WTC11 (cell line): ENCODE results near the gene CSTA.

Experiments used
- ATF2 ChIP-seq: sonication (generic); formaldehyde crosslinking; IDR thresholded peaks from 2 replicates; pipeline ENCODE4 v1.8.1; 2022; ENCODE audit warnings: low read depth, missing genetic modification reagents, borderline replicate concordance
- CTCF ChIP-seq: fragments of 200-600 bp; IDR thresholded peaks from 2 replicates; pipeline ENCODE4 v1.8.0; 2022; ENCODE audit warnings: antibody characterized with exemption
- E2F5 ChIP-seq: sonication (generic); formaldehyde crosslinking; IDR thresholded peaks from 2 replicates; pipeline ENCODE4 v1.8.1; 2022; ENCODE audit warnings: mild to moderate bottlenecking, moderate library complexity, missing genetic modification reagents
- ELF4 ChIP-seq: sonication (generic); formaldehyde crosslinking; IDR thresholded peaks from 2 replicates; pipeline ENCODE4 v1.8.1; 2022; ENCODE audit warnings: low read depth, mild to moderate bottlenecking, moderate library complexity, missing genetic modification reagents
- GABPB1 ChIP-seq: sonication (generic); formaldehyde crosslinking; IDR thresholded peaks from 2 replicates; pipeline ENCODE4 v1.8.1; 2023; ENCODE audit warnings: mild to moderate bottlenecking, missing genetic modification reagents
- HMGXB4 ChIP-seq: sonication (generic); formaldehyde crosslinking; IDR thresholded peaks from 2 replicates; pipeline ENCODE4 v1.8.1; 2023; ENCODE audit warnings: mild to moderate bottlenecking, moderate library complexity, missing genetic modification reagents
- KAT7 ChIP-seq: sonication (generic); formaldehyde crosslinking; IDR thresholded peaks from 2 replicates; pipeline ENCODE4 v1.8.1; 2023; ENCODE audit warnings: missing genetic modification reagents, mild to moderate bottlenecking, borderline replicate concordance
- MAX ChIP-seq: sonication (generic); formaldehyde crosslinking; IDR thresholded peaks from 2 replicates; pipeline ENCODE4 v1.8.0; 2022; ENCODE audit warnings: mild to moderate bottlenecking, missing genetic modification reagents
- PRDM15 ChIP-seq: sonication (generic); formaldehyde crosslinking; IDR thresholded peaks from 2 replicates; pipeline ENCODE4 v1.8.0; 2022; ENCODE audit warnings: missing genetic modification reagents
- TCF7 ChIP-seq: sonication (generic); formaldehyde crosslinking; IDR thresholded peaks from 2 replicates; pipeline ENCODE4 v1.8.0; 2022; ENCODE audit warnings: mild to moderate bottlenecking, low read depth, missing genetic modification reagents, moderate library complexity
- ZBTB21 ChIP-seq: sonication (generic); formaldehyde crosslinking; IDR thresholded peaks from 2 replicates; pipeline ENCODE4 v1.8.1; 2023; ENCODE audit warnings: mild to moderate bottlenecking, missing genetic modification reagents, borderline replicate concordance

GRCh38 chr3:122353215-122353614 is 28.2 kb downstream of the CSTA start:
- TF ChIP-seq CTCF (no peak), GABPB1 (CRISPR knock-in tag) (no peak), MAX (no peak), HMGXB4 (CRISPR knock-in tag) (no peak), E2F5 (no peak), TCF7 (CRISPR knock-in tag) (no peak), ZBTB21 (CRISPR knock-in tag) (no peak), ATF2 (CRISPR knock-in tag) (no peak), PRDM15 (CRISPR knock-in tag) (no peak), KAT7 (CRISPR knock-in tag) (no peak), ELF4 (CRISPR knock-in tag) (no peak)
